HepG2 (cell line): ENCODE results near the gene AKAP6. TPM values are rescaled to one million over a fixed set of nuclear protein-coding genes. Genes with fewer than 3 reads are reported as not detected.
A peak's percentile ranks its signal among the peaks of the same experiment; 100 is the strongest.

Experiments used
- ATAC-seq: fragments of 200-7000 bp; cut with Tn5 transposase; 3 replicates; pipeline ENCODE4 v1.9.1; 2020; ENCODE audit warnings: mild to moderate bottlenecking, moderate library complexity
- BruUV-seq: library from RNA; stranded (reverse); fragments of 400-500 nt; replicated peaks from 2 replicates; lab custom pipeline; 2021; lab: Mats Ljungman, UMichigan
- CTCF ChIA-PET: fragments of 300-600 bp; formaldehyde crosslinking; extraction: SDS; loops from one replicate; lab custom pipeline; 2021; ENCODE audit warnings: low total read pairs, inconsistent platforms, low intra/inter-chr PET ratio; lab: Yijun Ruan, JAX
- POLR2A ChIA-PET: fragments of 350-600 bp; sonication (Branson Sonifier 250); formaldehyde crosslinking; loops from one replicate; lab custom pipeline; 2020; ENCODE audit warnings: antibody characterized with exemption, inconsistent platforms; lab: Yijun Ruan, JAX
- DNase-seq: peaks from one replicate; pipeline ENCODE4 v3.0.0-alpha.2; 2015; ENCODE audit warnings: low spot score
- FAIRE-seq: peaks from 3 replicates; lab custom pipeline; 2011; peaks lifted over from hg19 to GRCh38; lab: Jason Lieb, UNC
- H2AFZ ChIP-seq: one replicate; pipeline ENCODE4 v1.6.1; 2011; ENCODE audit warnings: low read length, inconsistent platforms
- H3K27ac ChIP-seq: fragments of 300-600 bp; 3 replicates; pipeline ENCODE4 v1.8.0; 2011; ENCODE audit warnings: mixed run types, mild to moderate bottlenecking, mixed read lengths, low read length, inconsistent platforms; ENCODE audit not compliant: insufficient read depth; ENCODE audit errors: extremely low read length
- H3K27me3 ChIP-seq, 2 experiments: fragments of 200-600 bp in 1 of 2; 2 replicates in 1 of 2; 3 replicates in 1 of 2; pipeline versions ENCODE4 v1.6.0 to v1.8.0; 2011; ENCODE audit warnings: low read length in 2 of 2, mild to moderate bottlenecking in 2 of 2, moderate library complexity in 2 of 2, inconsistent platforms in 1 of 2; ENCODE audit not compliant: insufficient read depth in 2 of 2, control insufficient read depth in 1 of 2
- H3K36me3 ChIP-seq, 2 experiments: fragments of 200-600 bp in 1 of 2; replicated peaks in 1 of 2; 2 replicates in 1 of 2; 3 replicates in 1 of 2; pipeline versions ENCODE4 v1.5.1 to v1.8.0; 2011; ENCODE audit warnings: low read length in 2 of 2, inconsistent platforms in 1 of 2; ENCODE audit not compliant: insufficient read depth in 2 of 2, control insufficient read depth in 1 of 2
- H3K4me1 ChIP-seq: 2 replicates; pipeline ENCODE4 v1.5.1; 2012; ENCODE audit warnings: low read length, inconsistent platforms; ENCODE audit not compliant: insufficient read depth
- H3K4me2 ChIP-seq: 2 replicates; pipeline ENCODE4 v1.6.0; 2011; ENCODE audit warnings: low read depth, low read length, inconsistent platforms
- H3K4me3 ChIP-seq, 3 experiments: fragments of 200-600 bp in 1 of 3; sonication (generic), shearing (Covaris generic) in 1 of 3; replicated peaks in 1 of 3; 2 replicates each; pipeline ENCODE4 v1.5.1; 2011 to 2016; ENCODE audit warnings: low read length in 3 of 3, inconsistent platforms in 2 of 3, low read depth in 2 of 3, mild to moderate bottlenecking in 2 of 3, control low read depth in 1 of 3, mixed read lengths in 1 of 3; ENCODE audit not compliant: insufficient read depth in 1 of 3
- H3K79me2 ChIP-seq: one replicate; pipeline ENCODE4 v1.6.1; 2011; ENCODE audit warnings: low read length, inconsistent platforms; ENCODE audit not compliant: insufficient read depth
- H3K9ac ChIP-seq: 2 replicates; pipeline ENCODE4 v1.6.0; 2011; ENCODE audit warnings: mild to moderate bottlenecking, low read depth, low read length, inconsistent platforms; ENCODE audit not compliant: insufficient read depth
- H3K9me3 ChIP-seq: 2 replicates; pipeline ENCODE4 v1.5.1; 2012; ENCODE audit warnings: mild to moderate bottlenecking, low read length
- H4K20me1 ChIP-seq: 2 replicates; pipeline ENCODE4 v1.6.0; 2011; ENCODE audit warnings: inconsistent platforms, mild to moderate bottlenecking, low read length, moderate library complexity; ENCODE audit not compliant: insufficient read depth
- ATF7 ChIP-seq, 2 experiments: fragments of 450-650 bp in 1 of 2; sonication (generic) in 1 of 2; formaldehyde crosslinking in 1 of 2; IDR thresholded peaks; 2 replicates each; pipeline versions ENCODE4 v1.4.0 to v1.6.1; 2016 to 2020; ENCODE audit warnings: antibody characterized with exemption in 1 of 2, mild to moderate bottlenecking in 1 of 2, missing genetic modification reagents in 1 of 2
- ATM ChIP-seq: fragments of 450-650 bp; IDR thresholded peaks from 2 replicates; pipeline ENCODE4 v1.7.1; 2017; ENCODE audit warnings: mild to moderate bottlenecking, borderline replicate concordance
- CENPX ChIP-seq: sonication (generic); formaldehyde crosslinking; IDR thresholded peaks from 2 replicates; pipeline ENCODE4 v1.9.0; 2021; ENCODE audit warnings: mild to moderate bottlenecking, missing genetic modification reagents, moderate library complexity
- CREB1 ChIP-seq, 2 experiments: fragments of 450-650 bp in 1 of 2; IDR thresholded peaks; 2 replicates each; pipeline ENCODE4 v1.6.1; 2016 to 2017; ENCODE audit warnings: control low read depth in 1 of 2, mild to moderate bottlenecking in 1 of 2, missing compliant biosample characterization in 1 of 2, missing genetic modification characterization in 1 of 2
- FOXK1 ChIP-seq: sonication (generic); formaldehyde crosslinking; IDR thresholded peaks from 2 replicates; pipeline ENCODE4 v1.4.0; 2020; ENCODE audit warnings: low read depth, missing genetic modification reagents, borderline replicate concordance
- NR2F1 ChIP-seq, 2 experiments: fragments of 450-650 bp in 1 of 2; formaldehyde crosslinking in 1 of 2; IDR thresholded peaks; 2 replicates each; pipeline versions ENCODE4 v1.5.0 to v1.6.1; 2016 to 2020; ENCODE audit warnings: mild to moderate bottlenecking in 1 of 2, missing compliant biosample characterization in 1 of 2, missing genetic modification reagents in 1 of 2, moderate library complexity in 1 of 2
- RORA ChIP-seq: sonication (generic); formaldehyde crosslinking; IDR thresholded peaks from 2 replicates; pipeline ENCODE4 v1.5.0; 2020; ENCODE audit warnings: mild to moderate bottlenecking, missing genetic modification reagents, moderate library complexity
- ZFP36 ChIP-seq: fragments of 150-350 bp; IDR thresholded peaks from 2 replicates; pipeline ENCODE4 v1.6.1; 2018; ENCODE audit warnings: borderline replicate concordance, low read length, low read depth; ENCODE audit not compliant: partially characterized antibody
- ZNF101 ChIP-seq: sonication (generic); formaldehyde crosslinking; IDR thresholded peaks from 2 replicates; pipeline ENCODE4 v1.4.0; 2020; ENCODE audit warnings: mild to moderate bottlenecking, low read depth, missing genetic modification reagents, borderline replicate concordance
- ZNF33A ChIP-seq: sonication (generic); formaldehyde crosslinking; IDR thresholded peaks from 2 replicates; pipeline ENCODE4 v1.5.1; 2020; ENCODE audit warnings: missing genetic modification reagents, mild to moderate bottlenecking, moderate library complexity, borderline replicate concordance
- ZNF747 ChIP-seq: sonication (generic); formaldehyde crosslinking; IDR thresholded peaks from 2 replicates; pipeline ENCODE4 v1.8.1; 2023; ENCODE audit warnings: missing genetic modification reagents, mild to moderate bottlenecking, borderline replicate concordance
- WGBS: methylation state at CpG from one replicate; pipeline ENCODE4 v1.1.6; 2017; ENCODE audit warnings: low lambda C conversion rate; 5-methylcytosine and 5-hydroxymethylcytosine counted together
- in situ Hi-C: cut with HindIII; loops from 2 replicates; pipeline ENCODE4 v1.10.0; 2017; ENCODE audit warnings: low pct_unique_long_range_greater_than_20kb; ENCODE audit not compliant: extremely low pct_ligation_motif_present
- intact Hi-C: fragments of 100-400 bp; cut with micrococcal nuclease; formaldehyde crosslinking; loops from one replicate; pipeline ENCODE4 v1.10.0; 2022; ENCODE audit not compliant: unreplicated experiment
- polyA plus RNA-seq, 8 experiments: library from polyadenylated mRNA; depleted of rRNA in 3 of 8; stranded (reverse) in 7 of 8; unstranded in 1 of 8; fragments of >200 nt; fragmentation: Illumina TruSeq in 4 of 8; extraction: Trizol in 4 of 8; gene quantifications; 2 replicates each; pipeline versions ENCODE4 v1.2.1 to v1.2.3, GENCODE V29; 2011 to 2016; ENCODE audit warnings: low read depth in 4 of 8, missing spikeins in 1 of 8, mixed read lengths in 1 of 8; ENCODE audit not compliant: insufficient read depth in 1 of 8
- total RNA-seq, 5 experiments: library from RNA; depleted of rRNA; stranded (reverse); fragments of >200 nt; fragmentation: Illumina TruSeq; extraction: Trizol; gene quantifications; 2 replicates each; pipeline ENCODE4 v1.2.3, GENCODE V29; 2016; ENCODE audit warnings: low read depth in 1 of 5
- TF ChIP-seq, protein P1 (sequence below): sonication (generic); formaldehyde crosslinking; IDR thresholded peaks from 2 replicates; pipeline ENCODE4 v1.5.0; 2020; ENCODE audit warnings: mild to moderate bottlenecking, low read depth, missing genetic modification reagents, borderline replicate concordance
- TF ChIP-seq, protein P2 (sequence below), 2 experiments: sonication (generic) in 1 of 2; formaldehyde crosslinking in 1 of 2; IDR thresholded peaks; 2 replicates each; pipeline versions ENCODE4 v1.6.1 to v1.9.0; 2014 to 2022; ENCODE audit warnings: antibody characterized with exemption in 1 of 2, borderline replicate concordance in 1 of 2, inconsistent platforms in 1 of 2, low read depth in 1 of 2, missing genetic modification reagents in 1 of 2

Gene AKAP6
- total and polyA plus RNA-seq, 2 of the 13 experiments (the other 11 are each of a cell fraction or from before 2014, with no cell fraction given), result 1.4 TPM

DNA sequence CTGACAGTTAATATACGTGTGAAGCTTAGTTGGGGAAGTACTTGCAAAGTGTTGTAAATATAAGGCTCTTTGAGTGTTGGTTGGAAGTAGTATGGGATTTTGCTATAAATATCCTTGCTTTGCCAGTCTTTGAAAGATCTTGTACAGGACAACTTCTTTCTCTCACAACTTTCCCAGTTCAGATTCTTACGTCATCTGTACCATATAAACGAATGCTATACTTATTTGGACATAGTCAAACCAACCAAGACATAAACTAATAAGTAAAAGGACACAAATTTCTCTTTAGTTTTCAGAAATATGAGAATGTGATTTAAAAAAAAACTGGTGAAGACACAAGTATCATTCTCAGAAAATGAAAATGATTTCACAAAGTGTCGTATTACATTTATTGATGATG, 456.5 kb downstream of the AKAP6 start:
- ATAC-seq (no peak), FAIRE-seq (no peak)
- peaks cover 85% of the 10 kb centered on the region for H3K9me3 ChIP-seq
- no peaks in the 10 kb centered on the region for H3K4me1 ChIP-seq
- no peaks in the 10 kb centered on the region for H3K36me3 ChIP-seq
- H4K20me1 ChIP-seq, result no peaks in the 10 kb centered on the region
- no peak overlapping the region for H3K4me3 ChIP-seq
- H3K9ac ChIP-seq, result no peak overlapping the region
- TF ChIP-seq ZNF747 (CRISPR knock-in tag) (no peak), ATF7 (IDR thresholded peaks at IDR 0.05) (peak; percentile 83), ATF7 (CRISPR knock-in tag; IDR thresholded peaks at IDR 0.05) (no peak), ZFP36 (no peak), RORA (CRISPR knock-in tag) (no peak), ZNF101 (CRISPR knock-in tag) (no peak), FOXK1 (no peak), ATM (no peak), ZNF33A (CRISPR knock-in tag) (no peak), CENPX (CRISPR knock-in tag) (no peak), NR2F1 (CRISPR knock-in tag; IDR thresholded peaks at IDR 0.05) (no peak), CREB1 (IDR thresholded peaks at IDR 0.05) (peak; percentile 63), CREB1 (CRISPR knock-in tag; IDR thresholded peaks at IDR 0.05) (no peak)
- TF ChIP-seq, protein P1, sequence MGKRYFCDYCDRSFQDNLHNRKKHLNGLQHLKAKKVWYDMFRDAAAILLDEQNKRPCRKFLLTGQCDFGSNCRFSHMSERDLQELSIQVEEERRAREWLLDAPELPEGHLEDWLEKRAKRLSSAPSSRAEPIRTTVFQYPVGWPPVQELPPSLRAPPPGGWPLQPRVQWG (CRISPR knock-in tag), result no peak
- TF ChIP-seq, protein P2, sequence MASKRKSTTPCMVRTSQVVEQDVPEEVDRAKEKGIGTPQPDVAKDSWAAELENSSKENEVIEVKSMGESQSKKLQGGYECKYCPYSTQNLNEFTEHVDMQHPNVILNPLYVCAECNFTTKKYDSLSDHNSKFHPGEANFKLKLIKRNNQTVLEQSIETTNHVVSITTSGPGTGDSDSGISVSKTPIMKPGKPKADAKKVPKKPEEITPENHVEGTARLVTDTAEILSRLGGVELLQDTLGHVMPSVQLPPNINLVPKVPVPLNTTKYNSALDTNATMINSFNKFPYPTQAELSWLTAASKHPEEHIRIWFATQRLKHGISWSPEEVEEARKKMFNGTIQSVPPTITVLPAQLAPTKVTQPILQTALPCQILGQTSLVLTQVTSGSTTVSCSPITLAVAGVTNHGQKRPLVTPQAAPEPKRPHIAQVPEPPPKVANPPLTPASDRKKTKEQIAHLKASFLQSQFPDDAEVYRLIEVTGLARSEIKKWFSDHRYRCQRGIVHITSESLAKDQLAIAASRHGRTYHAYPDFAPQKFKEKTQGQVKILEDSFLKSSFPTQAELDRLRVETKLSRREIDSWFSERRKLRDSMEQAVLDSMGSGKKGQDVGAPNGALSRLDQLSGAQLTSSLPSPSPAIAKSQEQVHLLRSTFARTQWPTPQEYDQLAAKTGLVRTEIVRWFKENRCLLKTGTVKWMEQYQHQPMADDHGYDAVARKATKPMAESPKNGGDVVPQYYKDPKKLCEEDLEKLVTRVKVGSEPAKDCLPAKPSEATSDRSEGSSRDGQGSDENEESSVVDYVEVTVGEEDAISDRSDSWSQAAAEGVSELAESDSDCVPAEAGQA (IDR thresholded peaks at IDR 0.05; ENCODE audit: low read depth), result no peak
- TF ChIP-seq, protein P2 (CRISPR knock-in tag; IDR thresholded peaks at IDR 0.05; ENCODE audit: borderline replicate concordance), result no peak
- TF ChIP-seq, all 625 proteins: peak for 2
- Histone ChIP-seq H2AFZ (no peak overlapping the region), H3K4me2 (no peak overlapping the region), H3K79me2 (no peaks in the 10 kb centered on the region), H3K27me3 (no peaks in the 10 kb centered on the region), H3K27ac (no peak overlapping the region)
- CTCF ChIA-PET, result no interaction called here
- in situ Hi-C loops, result no loop called here
- BruUV-seq, result no TSS peak
- POLR2A ChIA-PET, result no interaction called here
- 16% methylated on average over 4 of the region's 4 CpGs for WGBS
- intact Hi-C loops, result no loop called here
- no peak for DNase-seq
